Endometrium (tissue), 2 donors: Measurements from ENCODE around the gene ABCA13.

Source experiments
- FAIRE-seq: peaks from 2 replicates; lab custom pipeline; 2012; peaks lifted over from hg19 to GRCh38; lab: Jason Lieb, UNC
- donor health status: control.
- donor health status: control.

Gene ABCA13

GRCh38 chr7:48242846-48243245 lies 71.6 kb downstream of the ABCA13 start:
- FAIRE-seq = no peak

DNA sequence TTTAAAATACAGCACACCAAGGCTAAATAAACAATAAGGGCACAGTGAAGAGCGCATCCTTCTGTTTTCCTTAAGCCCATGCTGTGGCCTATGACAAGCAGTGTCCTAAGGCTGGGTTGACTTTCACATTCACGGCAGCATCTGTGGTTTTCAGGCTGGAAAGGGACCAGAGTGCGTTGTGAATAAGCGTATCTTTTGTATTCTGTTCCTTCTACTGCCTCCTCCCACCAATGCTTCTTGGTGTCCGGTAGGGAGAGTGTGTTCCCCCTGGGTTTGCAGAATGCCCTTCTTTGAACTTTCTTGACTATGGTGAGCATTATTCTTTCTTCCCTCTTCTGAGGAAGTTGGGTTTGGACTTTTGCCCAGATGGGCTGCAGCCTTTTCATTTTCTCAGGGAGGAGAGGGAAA lies 73.6 kb downstream of the ABCA13 start:
- no peak for FAIRE-seq

GRCh38 chr7:48245751-48246472 lies 74.7 kb downstream of the ABCA13 start:
- no peak for FAIRE-seq

- no peak for FAIRE-seq
Observed at GRCh38 chr7:48249166-48249565, 77.9 kb downstream of the ABCA13 start.

DNA sequence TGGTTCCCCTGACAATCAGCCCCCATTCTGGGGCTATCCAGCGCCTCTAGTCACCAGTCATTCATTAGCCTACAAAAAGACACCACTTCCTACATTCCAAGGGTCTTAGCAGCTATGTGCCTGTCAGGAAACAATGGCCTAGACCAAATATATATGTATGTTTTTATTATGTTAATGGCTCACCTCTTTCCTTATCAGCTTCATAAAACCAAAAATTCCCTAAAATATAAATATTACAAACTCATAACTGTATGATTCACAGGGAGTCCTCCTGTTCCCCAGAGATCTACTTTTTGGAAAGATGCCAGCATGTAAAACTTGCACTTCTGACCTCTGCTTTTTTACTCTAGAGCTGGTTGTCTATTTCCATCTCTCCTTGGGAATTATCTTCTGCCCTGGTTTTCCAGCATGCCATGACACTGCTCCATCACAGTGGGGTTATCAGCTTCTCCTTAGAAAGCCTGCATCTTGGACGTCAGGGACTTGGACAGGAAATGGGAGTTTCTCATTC lies 79.2 kb downstream of the ABCA13 start:
- FAIRE-seq = no peak

DNA sequence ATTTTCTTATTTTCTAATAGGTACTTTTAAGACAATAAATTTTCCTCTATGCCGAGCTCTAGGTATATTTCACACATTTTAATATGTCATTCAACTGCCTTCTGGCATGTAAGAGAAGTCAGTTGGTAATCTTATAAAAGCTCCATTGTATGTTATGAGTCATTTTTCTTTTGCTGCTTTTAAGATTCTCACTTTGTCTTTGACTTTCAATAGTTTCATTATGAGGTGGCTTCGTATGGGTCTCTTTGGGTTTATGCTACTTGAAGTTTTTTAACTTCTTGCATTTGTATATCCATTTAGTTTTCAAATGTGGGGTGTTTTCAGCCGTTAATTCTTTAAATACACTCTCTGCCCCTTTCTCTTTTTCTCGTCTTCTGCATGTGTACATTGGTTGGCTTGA lies 80.5 kb downstream of the ABCA13 start:
- no peak for FAIRE-seq

DNA sequence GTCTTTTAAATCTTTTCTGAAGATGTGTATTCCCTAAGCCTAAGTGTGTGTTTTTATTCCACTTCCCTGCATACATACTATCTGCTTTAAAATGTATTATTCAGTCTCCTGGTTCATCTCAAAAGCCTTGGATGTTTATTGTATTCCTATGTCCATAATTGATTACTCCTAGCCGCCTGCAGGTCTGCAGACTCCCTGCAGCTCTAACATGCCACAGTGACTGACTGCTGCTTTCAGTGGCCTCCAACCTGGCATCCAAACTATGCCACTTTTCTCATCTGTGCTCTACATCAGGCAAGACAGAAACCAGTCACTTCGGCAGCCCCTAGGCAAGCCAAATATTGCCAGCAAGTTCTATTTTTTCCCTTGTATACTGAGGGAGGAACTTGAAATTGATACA lies 81.7 kb downstream of the ABCA13 start:
- FAIRE-seq = no peak

DNA sequence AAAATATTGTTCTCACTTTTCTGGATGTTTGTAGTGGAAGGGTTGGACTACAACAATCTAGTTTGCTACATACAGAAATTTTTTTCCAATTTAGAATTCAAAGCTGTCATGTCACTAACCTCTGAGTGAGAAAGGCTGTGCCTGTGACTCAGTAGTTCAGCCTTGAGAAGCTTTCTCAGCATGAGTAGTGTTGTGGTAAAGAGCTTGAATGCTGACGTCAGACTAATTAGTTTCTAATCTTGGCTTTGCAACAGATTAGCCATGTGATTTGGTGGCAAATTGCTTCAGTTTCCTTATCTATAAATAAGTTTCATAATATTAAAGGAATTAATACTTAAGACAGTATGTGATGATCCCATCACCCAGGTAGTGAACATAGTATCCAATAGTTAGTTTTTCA lies 83.8 kb downstream of the ABCA13 start:
- no peak for FAIRE-seq

- FAIRE-seq = no peak
Observed at GRCh38 chr7:48259463-48260280, 88.4 kb downstream of the ABCA13 start.

DNA sequence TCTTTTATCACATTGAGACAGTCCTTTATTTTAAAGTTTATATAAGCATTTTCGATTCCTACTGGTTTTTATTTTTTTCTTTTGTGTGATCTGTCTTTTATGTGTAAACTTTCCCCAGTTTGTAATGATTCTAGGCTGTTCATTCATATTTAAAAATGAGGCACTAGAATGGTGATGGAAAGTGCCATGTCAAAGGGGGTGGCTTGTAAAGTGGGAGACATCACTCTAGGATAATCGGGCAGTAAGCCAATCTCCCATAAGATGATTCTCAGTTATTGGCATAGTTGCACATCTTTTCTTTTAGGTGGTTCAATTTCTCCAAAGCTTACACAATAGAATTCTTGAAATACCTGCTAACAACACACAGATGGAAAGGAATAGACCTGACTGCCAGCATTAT lies 90.4 kb downstream of the ABCA13 start:
- no peak for FAIRE-seq

DNA sequence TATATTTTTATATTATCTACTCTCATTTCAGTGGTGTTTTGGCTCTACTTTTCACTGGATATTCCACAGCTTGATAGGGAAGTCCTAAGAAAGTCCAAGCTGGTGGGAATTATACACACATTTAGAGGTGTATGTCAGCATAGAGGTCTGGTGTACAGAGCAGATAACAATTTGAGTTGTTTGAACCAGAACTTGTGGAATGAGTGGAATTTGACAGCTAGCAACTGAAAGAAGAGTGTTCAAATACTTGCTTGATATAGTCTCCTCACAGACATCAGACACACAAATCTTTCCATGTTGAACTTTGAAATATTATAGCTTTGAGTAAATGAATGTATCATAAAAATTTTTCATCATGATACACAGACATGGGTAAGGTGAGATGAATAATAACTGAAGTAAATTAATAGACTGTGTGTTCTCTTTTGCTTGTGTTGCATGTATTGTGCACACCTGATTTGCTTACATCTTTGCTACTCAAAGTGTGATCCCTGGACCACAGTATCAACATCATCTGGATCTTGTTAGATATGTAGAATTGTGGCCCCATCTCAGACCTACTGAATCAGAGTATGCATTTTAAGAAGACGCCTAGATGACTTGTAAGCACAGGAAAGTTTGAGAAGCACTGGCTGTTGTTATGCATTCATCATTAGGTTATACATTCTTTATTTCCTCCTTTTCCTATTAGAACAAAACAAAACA lies 91.5 kb downstream of the ABCA13 start:
- FAIRE-seq = no peak

- FAIRE-seq = no peak
Observed at GRCh38 chr7:48263311-48263650, 92.0 kb downstream of the ABCA13 start.

GRCh38 chr7:48269066-48269465 lies 97.8 kb downstream of the ABCA13 start:
- no peak for FAIRE-seq

DNA sequence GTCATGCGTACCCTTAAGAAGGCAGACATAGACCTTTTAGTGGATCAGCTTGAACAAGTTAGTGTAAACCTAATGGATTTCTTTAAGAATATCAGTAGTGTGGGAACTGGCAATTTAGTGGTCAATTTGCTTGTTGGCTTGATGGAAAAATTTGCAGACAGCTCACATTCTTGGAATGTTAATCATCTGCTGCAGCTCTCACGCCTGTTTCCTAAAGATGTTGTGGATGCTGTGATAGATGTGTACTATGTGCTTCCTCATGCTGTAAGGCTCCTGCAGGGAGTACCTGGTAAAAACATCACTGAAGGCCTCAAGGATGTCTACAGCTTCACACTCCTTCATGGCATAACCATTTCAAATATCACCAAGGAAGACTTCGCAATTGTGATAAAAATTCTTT lies 103.4 kb downstream of the ABCA13 start:
- FAIRE-seq = no peak

GRCh38 chr7:48279420-48279819 lies 108.2 kb downstream of the ABCA13 start:
- FAIRE-seq = no peak

DNA sequence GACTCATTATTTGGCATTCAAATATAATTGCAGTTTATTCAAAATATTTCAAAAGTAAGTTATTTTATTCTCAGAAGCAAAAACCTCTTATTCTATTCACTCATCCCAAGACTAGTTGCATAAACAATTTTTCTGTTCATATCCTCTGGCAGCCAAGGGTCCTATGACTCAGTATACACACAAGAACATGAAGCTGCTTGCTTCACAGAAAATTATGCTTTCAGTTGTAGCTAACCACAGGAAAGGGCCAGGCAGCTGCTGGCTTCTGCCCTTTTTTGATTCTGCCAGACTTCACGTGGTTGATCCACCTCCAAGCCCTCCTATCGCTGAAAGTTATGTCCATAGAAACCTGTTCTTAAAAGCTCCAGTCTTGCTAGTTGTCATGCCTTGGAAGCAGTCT lies 108.8 kb downstream of the ABCA13 start:
- FAIRE-seq = no peak

DNA sequence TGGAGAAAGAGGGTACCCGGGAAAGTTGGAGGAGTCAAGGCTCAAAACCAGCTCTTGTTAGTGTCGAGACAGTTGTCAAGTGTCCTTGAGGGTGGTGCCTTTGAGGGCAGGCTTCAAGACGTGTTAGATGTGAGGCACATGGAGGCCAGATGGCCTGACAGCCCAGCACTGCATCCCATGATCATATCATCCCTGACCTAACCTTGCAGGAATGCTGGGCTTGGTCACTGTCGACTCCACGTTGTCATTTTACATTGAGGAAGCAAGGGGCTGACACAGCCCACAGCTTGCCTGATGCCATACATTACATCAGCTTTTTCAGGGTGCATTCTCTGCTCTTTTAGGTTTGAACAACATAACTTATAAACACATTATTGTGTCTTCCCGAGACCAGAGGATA lies 114.1 kb downstream of the ABCA13 start:
- FAIRE-seq = no peak

DNA sequence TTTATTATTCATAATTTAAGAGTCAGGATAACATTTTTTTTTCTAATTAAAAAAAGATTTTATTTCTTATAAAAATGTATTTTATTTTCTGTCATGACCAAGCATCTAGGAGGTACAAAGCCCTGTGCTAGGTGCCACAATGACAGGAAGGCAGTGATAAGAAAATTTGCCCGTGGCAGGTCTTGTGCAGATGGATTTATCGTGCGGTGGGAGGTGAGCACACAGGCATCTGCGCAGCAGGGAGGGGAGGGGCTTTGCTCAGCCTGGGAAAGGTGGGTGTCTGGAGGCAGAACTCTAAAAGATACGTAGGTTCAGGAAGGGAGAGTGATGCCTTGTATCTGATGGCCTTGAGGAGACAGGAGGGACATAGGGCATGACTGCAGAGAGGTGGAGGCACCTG lies 115.6 kb downstream of the ABCA13 start:
- FAIRE-seq = no peak

GRCh38 chr7:48289656-48290055 lies 118.4 kb downstream of the ABCA13 start:
- FAIRE-seq = no peak

DNA sequence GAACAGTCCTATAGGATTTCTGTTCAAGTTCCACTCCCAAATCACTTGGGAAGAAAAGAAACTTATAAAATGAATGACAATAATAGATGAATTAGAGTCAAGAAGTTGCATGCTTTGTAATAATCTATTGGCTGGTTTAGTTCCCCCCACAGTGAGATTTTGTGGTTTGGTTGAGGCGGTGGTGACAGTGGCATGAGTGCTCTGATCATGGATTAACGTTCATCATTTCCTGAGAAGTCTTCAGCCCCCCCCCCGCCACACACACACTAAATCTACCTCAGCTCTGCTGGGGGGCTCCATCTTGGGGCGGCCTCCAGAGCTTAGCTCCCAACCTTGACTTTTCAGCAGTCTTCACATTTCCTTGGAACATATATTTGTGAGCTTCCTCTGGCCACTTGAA lies 121.7 kb downstream of the ABCA13 start:
- FAIRE-seq = no peak

DNA sequence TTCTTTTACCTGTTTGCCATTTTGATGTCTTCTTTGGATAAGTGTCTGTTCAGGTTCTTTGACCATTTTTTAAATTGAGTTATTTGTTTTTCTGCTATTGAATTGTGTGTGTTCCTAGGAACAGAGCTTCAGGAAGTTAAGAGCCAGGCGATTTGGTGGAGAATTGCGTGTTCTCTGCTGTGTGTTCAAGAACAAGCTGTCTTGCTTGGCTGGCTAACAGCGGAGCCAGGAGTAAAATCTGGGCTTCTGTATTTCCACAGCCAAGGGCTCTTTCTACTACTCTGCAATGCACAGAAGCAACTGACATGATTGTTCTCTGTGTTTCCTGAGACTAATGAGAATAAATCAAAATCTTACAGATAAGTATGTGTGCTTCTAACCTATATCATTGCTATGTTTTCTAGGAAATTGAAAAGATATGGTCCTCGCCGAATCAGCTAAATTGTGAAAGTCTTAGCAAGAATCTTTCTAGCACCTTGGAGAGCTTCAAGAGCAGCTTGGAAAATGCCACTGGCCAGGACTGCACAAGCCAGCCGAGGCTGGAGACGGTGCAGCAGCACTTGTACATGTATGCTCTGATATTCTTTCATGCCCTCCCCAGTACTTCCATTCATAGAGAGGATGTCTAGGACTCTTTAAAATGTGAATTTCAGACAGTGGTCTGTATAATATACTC lies 124.2 kb downstream of the ABCA13 start:
- FAIRE-seq = no peak

DNA sequence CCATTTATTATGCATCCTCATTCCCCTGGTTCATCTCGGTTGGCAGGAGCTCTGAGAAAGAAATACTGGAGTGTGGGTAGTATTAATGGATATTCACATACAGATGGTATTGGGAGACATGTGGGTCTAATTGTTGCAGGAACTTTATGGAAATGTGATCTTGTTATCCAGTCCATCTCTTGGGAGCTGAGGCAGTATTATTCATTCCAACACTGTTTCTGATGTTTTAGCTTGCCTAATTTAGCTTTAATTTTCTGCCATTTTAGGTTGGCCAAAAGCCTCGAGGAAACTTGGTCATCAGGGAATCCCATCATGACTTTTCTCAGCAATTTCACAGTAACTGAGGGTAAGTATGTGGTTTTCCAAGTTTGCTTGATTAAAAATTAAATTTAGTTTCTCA lies 125.7 kb downstream of the ABCA13 start:
- FAIRE-seq = no peak
